Activated CD4-positive, alpha-beta memory T cell treated with anti-CD3 and anti-CD28 coated beads for 36 hours (primary cell): Measurements from ENCODE around the gene VPS37D. TPM values are rescaled to one million over a fixed set of nuclear protein-coding genes. Genes with fewer than 3 reads are reported as not detected.
A peak's percentile ranks its signal among the peaks of the same experiment; 100 is the strongest.
"Not testable (repeated sequence)": the region's sequence is repeated elsewhere in the genome, so short reads cannot be mapped to it uniquely, and the experiment has no call there.

Source experiments
- CTCF ChIA-PET: fragments of 350-600 bp; sonication (Branson Sonifier 250); formaldehyde crosslinking; loops from one replicate; lab custom pipeline; 2021; ENCODE audit warnings: antibody characterized with exemption, inconsistent platforms; lab: Charles Lee
- POLR2A ChIA-PET: fragments of 350-600 bp; sonication (Branson Sonifier 250); formaldehyde crosslinking; loops from one replicate; lab custom pipeline; 2021; ENCODE audit warnings: antibody characterized with exemption; lab: Charles Lee
- DNase-seq: peaks from one replicate; pipeline ENCODE4 v3.0.0-alpha.2; 2020
- H3K27ac Mint-ChIP-seq: one replicate; pipeline ENCODE4 v1.8.0; 2021; ENCODE audit warnings: mixed read lengths
- H3K27me3 Mint-ChIP-seq: one replicate; pipeline ENCODE4 v1.8.0; 2021; ENCODE audit warnings: mixed read lengths
- H3K36me3 Mint-ChIP-seq: one replicate; pipeline ENCODE4 v1.8.0; 2021; ENCODE audit warnings: mixed read lengths
- H3K4me1 Mint-ChIP-seq: one replicate; pipeline ENCODE4 v1.8.0; 2021; ENCODE audit warnings: low read depth, mixed read lengths
- H3K4me3 Mint-ChIP-seq: one replicate; pipeline ENCODE4 v1.8.0; 2021; ENCODE audit warnings: mild to moderate bottlenecking, mixed read lengths
- H3K9me3 Mint-ChIP-seq: one replicate; pipeline ENCODE4 v1.8.0; 2021; ENCODE audit warnings: mixed read lengths
- intact Hi-C: fragments of 100-400 bp; cut with micrococcal nuclease; formaldehyde crosslinking; loops from one replicate; pipeline ENCODE4 v1.15.1; 2023
- total RNA-seq, 2 experiments: library from RNA; stranded (reverse); gene quantifications; one replicate each; pipeline ENCODE4 v1.2.3, GENCODE V29; 2021

The VPS37D gene
- total RNA-seq, 2 experiments from 2014 or later: 0.22 to 0.26 TPM

DNA sequence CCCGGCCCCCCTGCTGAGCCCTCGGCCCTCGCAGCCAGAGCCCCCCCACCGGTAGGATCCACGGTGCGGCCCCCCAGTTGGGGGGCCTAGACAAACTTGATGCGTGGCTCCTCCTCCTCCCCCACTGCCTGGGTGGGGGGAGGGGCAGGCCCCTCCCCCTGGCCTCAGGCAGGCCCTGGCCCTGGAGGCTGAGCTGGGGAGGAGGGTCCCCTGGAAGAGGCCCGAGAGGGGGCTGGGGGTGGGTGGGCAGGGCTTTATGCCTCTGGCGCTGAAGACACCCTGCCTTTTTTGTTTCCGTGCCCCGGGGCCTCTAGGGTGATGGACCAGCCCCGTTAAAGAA is 3.7 kb downstream of the VPS37D start:
- H3K4me3 Mint-ChIP-seq: no peak overlapping the region
- DNase-seq: no peak
- ChIA-PET CTCF (interaction anchor here (0.6 kb wide), 1 partner anchor 56 kb away, joined by 5 read pairs; no protein-coding TSS in a partner anchor), POLR2A (no interaction called here)
- peaks cover 12% of the 10 kb centered on the region for H3K27me3 Mint-ChIP-seq
- H3K27ac Mint-ChIP-seq: no peak overlapping the region
- no peaks in the 10 kb centered on the region for H3K9me3 Mint-ChIP-seq
- intact Hi-C loops: no loop called here
- no peaks in the 10 kb centered on the region for H3K36me3 Mint-ChIP-seq
- peaks cover 3% of the 10 kb centered on the region for H3K4me1 Mint-ChIP-seq

DNA sequence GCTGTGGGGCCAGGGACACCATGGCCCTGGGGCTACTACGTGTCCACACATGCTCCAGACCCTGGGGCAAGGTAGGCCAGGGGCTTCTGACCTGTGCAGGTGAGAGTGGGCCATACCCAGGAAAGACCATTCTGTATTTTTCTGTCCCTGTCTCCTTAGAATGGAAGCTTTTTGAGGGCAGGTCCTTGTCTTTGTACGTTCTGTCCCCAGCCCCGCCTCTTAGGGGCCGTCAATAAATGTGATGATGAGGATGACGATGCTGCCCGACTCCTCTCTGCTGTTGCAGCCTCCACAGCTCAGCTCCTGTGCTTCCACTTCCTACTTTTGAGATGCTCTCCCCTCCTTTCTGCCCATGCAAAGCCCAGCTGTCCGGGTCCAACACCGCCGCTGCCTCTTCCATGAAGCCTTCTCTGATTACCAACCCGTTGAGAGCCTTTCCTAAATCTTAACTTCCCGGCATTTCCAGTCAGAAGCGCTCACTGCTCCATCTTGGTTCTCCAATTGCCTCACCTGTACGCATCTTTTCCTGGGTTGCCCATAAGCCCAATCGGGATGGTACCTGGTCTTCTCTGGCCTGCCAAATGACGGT is 4.3 kb downstream of the VPS37D start:
- no peak for DNase-seq
- peaks cover 12% of the 10 kb centered on the region for H3K27me3 Mint-ChIP-seq
- peaks cover 3% of the 10 kb centered on the region for H3K4me1 Mint-ChIP-seq
- ChIA-PET CTCF (no interaction called here), POLR2A (no interaction called here)
- no peaks in the 10 kb centered on the region for H3K36me3 Mint-ChIP-seq
- H3K4me3 Mint-ChIP-seq: no peak overlapping the region
- intact Hi-C loops: no loop called here
- H3K27ac Mint-ChIP-seq: no peak overlapping the region
- no peaks in the 10 kb centered on the region for H3K9me3 Mint-ChIP-seq

DNA sequence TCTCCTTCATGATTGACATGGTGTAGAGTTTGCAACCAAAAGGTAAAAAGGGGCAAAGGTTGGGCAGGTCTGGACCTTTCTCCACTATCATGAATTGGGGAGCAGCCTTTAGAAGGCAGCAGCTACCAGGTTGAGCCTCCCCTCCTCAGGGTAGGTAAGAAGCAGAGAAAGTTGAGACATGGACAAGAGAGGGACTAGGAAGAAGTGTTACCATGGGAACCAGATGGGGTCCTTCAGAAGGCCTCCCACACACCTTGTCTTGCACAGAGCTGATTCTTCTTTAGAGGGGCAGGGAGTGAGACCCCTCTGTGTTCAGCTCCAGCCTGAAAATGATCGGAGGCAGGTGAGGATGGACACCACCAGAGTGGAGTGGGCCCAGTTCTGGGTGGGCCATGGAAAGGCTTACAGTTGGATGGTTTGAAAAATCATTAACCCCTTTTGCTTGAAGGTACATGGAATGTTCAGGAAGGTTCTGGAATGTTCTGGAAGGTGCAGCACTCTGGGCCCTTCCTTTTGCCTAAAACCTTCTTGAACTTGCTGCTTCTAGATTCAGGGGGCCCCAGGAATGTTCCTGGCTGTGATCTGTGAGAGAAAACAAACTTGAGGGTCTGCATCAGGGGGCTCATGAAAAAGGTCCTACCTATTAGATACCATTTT is 7.0 kb downstream of the VPS37D start:
- Mint-ChIP-seq H3K27me3 (peaks cover 4% of the 10 kb centered on the region), H3K4me3 (no peak overlapping the region), H3K27ac (no peak overlapping the region), H3K9me3 (no peaks in the 10 kb centered on the region), H3K36me3 (peaks cover 10% of the 10 kb centered on the region), H3K4me1 (peaks cover 2% of the 10 kb centered on the region)
- intact Hi-C loops: no loop called here
- no peak for DNase-seq
- ChIA-PET POLR2A (no interaction called here), CTCF (interaction anchor here (2.4 kb wide), 1 partner anchor 68 kb away, joined by 9 read pairs; no protein-coding TSS in a partner anchor)

DNA sequence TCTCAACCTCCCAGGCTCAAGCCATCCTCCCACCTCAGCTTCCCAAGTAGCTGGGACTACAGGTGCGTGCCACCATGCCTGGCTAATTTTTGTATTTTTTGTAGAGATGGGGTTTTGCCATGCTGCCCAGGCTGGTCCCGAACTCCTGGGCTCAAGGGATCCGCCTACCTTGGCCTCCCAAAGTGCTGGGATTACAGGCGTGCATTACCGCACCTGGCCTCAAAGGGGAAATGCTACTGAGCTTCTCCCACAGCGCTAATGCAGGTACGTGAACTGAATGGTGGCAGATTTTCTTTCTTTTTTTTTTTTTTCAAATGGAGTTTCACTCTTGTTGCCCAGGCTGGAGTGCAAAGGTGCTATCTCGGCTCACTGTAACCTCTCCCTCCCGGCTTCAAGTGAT is 8.4 kb downstream of the VPS37D start:
- POLR2A ChIA-PET, H3K27ac Mint-ChIP-seq, H3K27me3 Mint-ChIP-seq, H3K4me1 Mint-ChIP-seq, H3K9me3 Mint-ChIP-seq, intact Hi-C loops, H3K4me3 Mint-ChIP-seq, DNase-seq: not testable (repeated sequence)
- CTCF ChIA-PET: interaction anchor here (1.0 to 2.4 kb wide), 2 partner anchors 67 to 69 kb away, joined by 3 to 9 read pairs; no protein-coding TSS in a partner anchor
- peaks cover 11% of the 10 kb centered on the region for H3K36me3 Mint-ChIP-seq

DNA sequence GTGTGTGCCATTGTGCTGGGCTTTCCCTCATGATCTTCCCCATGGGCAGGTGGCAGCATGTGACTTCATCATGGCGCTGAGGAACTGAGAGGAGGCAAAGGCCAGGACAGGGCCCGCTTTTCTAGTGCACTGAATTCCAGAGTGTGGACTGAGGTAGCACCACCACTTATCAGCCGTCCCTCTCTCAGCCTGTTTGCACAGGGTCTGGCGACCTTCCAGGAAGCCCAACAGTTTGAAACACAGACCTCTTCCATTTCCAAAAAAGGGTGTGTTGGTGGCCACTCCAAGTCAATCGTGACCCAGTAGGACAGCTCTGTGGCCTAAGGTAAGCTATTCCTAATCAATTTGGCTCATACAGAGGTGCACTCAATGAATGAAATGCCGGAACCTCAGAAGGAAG is 11.2 kb downstream of the VPS37D start:
- Mint-ChIP-seq H3K9me3 (no peaks in the 10 kb centered on the region), H3K27me3 (no peaks in the 10 kb centered on the region), H3K4me1 (peaks cover 26% of the 10 kb centered on the region), H3K27ac (no peak overlapping the region), H3K4me3 (no peak overlapping the region), H3K36me3 (peaks cover 13% of the 10 kb centered on the region)
- intact Hi-C loops: no loop called here
- ChIA-PET POLR2A (no interaction called here), CTCF (no interaction called here)
- no peak for DNase-seq

DNA sequence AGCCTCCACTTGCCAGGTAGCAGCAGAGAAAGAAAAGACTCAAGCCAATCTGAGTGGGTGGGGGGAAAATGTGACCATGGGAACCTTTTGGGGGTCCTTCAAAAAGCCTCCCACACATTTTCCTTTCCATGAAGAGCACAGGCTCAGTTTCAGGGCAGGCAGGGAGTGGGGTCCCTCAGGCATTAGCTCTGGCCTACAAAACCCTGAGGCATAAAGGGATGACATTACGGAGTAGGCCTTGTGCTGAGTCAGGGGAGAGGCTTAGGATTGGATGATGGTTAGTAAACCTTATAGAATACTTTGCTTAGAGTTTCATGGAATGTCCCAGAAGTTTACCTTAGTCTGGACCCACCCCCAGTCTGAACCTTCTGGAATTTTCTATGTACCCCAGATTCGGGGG is 12.1 kb downstream of the VPS37D start:
- H3K27ac Mint-ChIP-seq: no peak overlapping the region
- no peaks in the 10 kb centered on the region for H3K9me3 Mint-ChIP-seq
- H3K36me3 Mint-ChIP-seq: peaks cover 13% of the 10 kb centered on the region
- intact Hi-C loops: loop anchor here (10.0 kb wide), 1 partner anchor 155 kb away; the partner anchor contains the start of gene BAZ1B
- no peak for DNase-seq
- no peaks in the 10 kb centered on the region for H3K27me3 Mint-ChIP-seq
- no peak overlapping the region for H3K4me3 Mint-ChIP-seq
- CTCF ChIA-PET: no interaction called here
- POLR2A ChIA-PET: no interaction called here
- peaks cover 28% of the 10 kb centered on the region for H3K4me1 Mint-ChIP-seq

DNA sequence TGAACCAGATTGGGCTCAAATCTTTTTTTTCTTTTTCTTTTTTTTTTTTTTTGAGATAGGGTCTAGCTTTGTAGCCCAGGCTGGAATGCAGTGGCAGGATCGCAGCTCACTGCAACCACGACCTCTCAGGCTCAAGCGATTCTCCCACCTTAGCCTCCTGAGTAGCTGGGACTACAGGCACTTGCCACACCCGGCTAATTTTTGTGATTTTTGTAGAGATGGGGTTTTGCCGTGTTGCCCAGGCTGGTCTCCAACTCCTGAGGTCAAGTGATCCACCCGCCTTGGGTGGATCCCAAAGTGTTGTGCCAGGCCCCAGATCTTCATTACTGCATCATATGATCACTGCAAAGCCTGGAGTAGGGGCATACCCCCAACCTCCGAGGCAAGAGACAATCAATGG is 12.9 kb downstream of the VPS37D start:
- Mint-ChIP-seq H3K27ac (no peak overlapping the region), H3K4me1 (peaks cover 34% of the 10 kb centered on the region), H3K9me3 (no peaks in the 10 kb centered on the region), H3K36me3 (peaks cover 13% of the 10 kb centered on the region), H3K27me3 (no peaks in the 10 kb centered on the region), H3K4me3 (no peak overlapping the region)
- intact Hi-C loops: loop anchor here (10.0 kb wide), 1 partner anchor 156 kb away; the partner anchor contains the start of gene BAZ1B
- CTCF ChIA-PET: interaction anchor here (1.2 kb wide), 1 partner anchor 22 kb away, joined by 3 read pairs; no protein-coding TSS in a partner anchor
- POLR2A ChIA-PET: no interaction called here
- DNase-seq: no peak

DNA sequence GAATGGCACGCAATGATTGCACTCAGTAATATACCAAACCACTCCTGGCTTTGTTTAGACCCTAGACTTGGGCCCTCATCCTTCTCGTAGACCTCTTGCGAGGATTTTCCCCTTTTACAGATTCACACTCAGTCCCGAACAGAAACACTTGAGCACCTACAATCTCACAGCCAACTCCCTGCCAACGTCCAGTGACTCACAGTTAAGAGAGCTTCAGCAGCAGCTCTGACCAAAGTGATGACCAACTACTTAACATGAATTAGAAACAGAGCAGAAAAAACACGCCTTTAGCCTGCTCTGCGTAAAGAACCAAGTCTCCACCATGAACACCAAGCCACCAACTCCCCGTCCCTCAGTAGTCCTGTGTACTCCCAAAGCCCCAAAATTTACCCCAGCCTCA is 13.4 kb downstream of the VPS37D start:
- H3K4me3 Mint-ChIP-seq: peak overlapping the region; percentile 42
- peaks cover 14% of the 10 kb centered on the region for H3K36me3 Mint-ChIP-seq
- CTCF ChIA-PET: interaction anchor here (1.2 kb wide), 1 partner anchor 21 kb away, joined by 3 read pairs; no protein-coding TSS in a partner anchor
- intact Hi-C loops: loop anchor here (10.0 kb wide), 1 partner anchor 156 kb away; the partner anchor contains the start of gene BAZ1B
- POLR2A ChIA-PET: no interaction called here
- DNase-seq: no peak
- H3K4me1 Mint-ChIP-seq: peaks cover 35% of the 10 kb centered on the region
- H3K27ac Mint-ChIP-seq: no peak overlapping the region
- H3K9me3 Mint-ChIP-seq: no peaks in the 10 kb centered on the region
- no peaks in the 10 kb centered on the region for H3K27me3 Mint-ChIP-seq

DNA sequence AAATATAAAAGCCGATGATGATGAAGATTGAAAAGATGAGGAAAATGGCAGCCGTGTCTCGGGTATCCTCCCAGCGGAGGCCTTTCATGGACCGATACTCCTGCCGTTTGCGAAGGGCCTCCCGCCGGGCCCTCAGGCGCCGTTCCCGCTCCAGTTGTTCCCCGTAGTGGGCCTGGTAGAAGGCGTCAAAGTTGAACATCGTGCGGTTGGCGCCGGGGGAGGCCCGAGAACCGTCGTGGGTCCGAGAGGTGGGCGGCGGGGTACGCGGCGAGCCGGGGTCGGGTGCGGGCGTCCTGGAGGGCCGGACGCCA is 15.1 kb downstream of the VPS37D start:
- H3K4me1 Mint-ChIP-seq: peaks cover 40% of the 10 kb centered on the region
- peak overlapping the region; percentile 99 for H3K4me3 Mint-ChIP-seq
- intact Hi-C loops: loop anchor here (1.0 to 10.0 kb wide), 6 partner anchors 16 to 158 kb away; partner anchors contain the start of genes BAZ1B, TBL2 and VPS37D
- H3K27ac Mint-ChIP-seq: peak overlapping the region; percentile 60
- no peaks in the 10 kb centered on the region for H3K27me3 Mint-ChIP-seq
- POLR2A ChIA-PET: no interaction called here
- CTCF ChIA-PET: no interaction called here
- H3K36me3 Mint-ChIP-seq: peaks cover 19% of the 10 kb centered on the region
- H3K9me3 Mint-ChIP-seq: no peaks in the 10 kb centered on the region
- DNase-seq: no peak

DNA sequence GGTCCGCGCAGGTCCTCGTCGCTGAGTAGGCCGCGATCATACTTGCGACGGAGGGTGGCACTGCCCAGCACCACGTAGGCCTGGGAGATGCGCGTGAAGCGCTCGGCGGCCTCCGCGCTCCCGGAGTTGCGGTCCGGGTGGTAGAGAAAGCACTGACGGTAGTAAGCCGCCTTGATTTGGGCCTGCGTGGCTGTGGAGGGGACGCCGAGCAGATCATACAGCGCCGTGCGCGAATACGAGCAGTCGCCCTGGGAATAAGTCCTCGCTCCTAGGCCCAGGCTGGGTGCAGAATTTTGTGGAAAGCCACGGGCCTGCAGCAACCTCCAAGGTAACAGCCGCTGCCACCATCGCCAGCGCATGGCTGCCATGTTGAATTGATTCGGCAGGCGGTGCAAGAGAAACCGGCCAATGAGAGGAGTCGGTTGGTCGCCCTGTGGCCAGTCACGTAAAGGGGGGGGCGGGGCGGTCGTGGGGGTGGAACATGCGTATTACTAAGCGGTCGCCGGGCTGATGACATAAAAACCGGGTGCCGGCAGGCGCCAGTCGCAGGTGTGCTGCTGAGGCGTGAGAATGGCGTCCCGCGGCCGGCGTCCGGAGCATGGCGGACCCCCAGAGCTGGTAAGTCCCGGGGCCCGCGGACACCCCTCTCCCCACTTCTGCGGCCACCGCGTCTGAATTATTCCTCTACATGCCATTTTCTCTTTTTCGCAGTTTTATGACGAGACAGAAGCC is 15.6 kb downstream of the VPS37D start, which contains the start of the genes BUD23 and DNAJC30:
Gene BUD23 (plus strand): TSS at position 542 of the 732 bp plus-strand sequence. CDS start 29 bp downstream, at position 571.
Gene DNAJC30 (minus strand): TSS at position 398 of the 732 bp plus-strand sequence. CDS start 30 bp downstream, at position 368.
- H3K27me3 Mint-ChIP-seq: no peaks in the 10 kb centered on the region
- intact Hi-C loops: loop anchor here (1.0 to 10.0 kb wide), 6 partner anchors 16 to 158 kb away; partner anchors contain the start of genes BAZ1B, TBL2 and VPS37D
- peak within 1 kb of the TSS; percentile 99 for H3K4me3 Mint-ChIP-seq
- H3K36me3 Mint-ChIP-seq: peaks cover 15% of the 10 kb centered on the region
- CTCF ChIA-PET: no interaction called here
- peaks cover 40% of the 10 kb centered on the region for H3K4me1 Mint-ChIP-seq
- H3K9me3 Mint-ChIP-seq: no peaks in the 10 kb centered on the region
- H3K27ac Mint-ChIP-seq: peak within 1 kb of the TSS; percentile 86
- POLR2A ChIA-PET: no interaction called here
- peak; percentile 99 for DNase-seq

DNA sequence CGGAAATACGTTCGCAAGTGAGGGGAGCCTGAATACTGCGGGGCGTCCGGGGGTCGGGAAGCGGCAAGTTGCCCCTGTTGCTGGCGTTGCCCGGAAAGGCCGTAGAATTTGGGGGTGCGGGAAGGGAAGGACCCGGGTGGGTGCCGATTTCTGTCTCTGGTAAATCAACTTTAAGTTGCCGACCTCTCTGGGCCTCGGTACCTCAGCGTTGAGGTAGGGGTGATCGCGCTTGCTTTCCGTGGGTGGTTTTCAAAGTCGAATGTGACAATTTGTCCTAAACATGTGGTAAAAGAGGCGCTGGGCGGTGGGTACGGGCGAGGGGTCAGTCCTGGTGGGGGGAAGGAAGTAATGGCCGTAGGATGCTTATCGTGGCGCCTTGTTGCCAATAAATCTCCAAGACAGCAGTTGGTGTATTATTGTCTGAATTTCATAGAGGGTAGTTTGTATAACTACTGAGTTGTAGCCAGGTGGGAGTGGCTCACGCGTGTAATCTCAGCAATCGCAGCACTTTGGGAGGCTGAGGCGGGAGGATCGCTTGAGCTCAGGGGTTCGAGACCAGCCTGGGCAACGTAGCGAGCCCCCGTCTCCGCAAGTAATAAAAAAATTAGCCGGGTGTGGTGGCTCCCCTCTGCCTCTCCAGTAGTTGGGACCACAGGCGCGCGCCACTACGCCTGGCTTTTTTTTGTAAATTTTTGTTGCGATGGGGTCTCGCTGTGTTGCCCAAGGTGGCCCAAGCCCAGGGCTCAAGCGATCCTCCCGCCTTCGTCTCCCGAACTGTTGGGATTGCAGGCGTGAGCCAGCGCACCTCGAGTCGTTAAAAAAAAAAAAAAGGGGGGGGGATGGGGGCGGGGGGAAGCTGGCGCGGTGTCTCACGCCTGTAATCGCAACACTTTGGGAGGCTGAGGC is 16.4 kb downstream of the VPS37D start:
- Mint-ChIP-seq H3K4me1 (peaks cover 47% of the 10 kb centered on the region), H3K36me3 (peaks cover 18% of the 10 kb centered on the region), H3K27ac (peak overlapping the region; percentile 86), H3K27me3 (no peaks in the 10 kb centered on the region), H3K9me3 (no peaks in the 10 kb centered on the region), H3K4me3 (peak overlapping the region; percentile 99)
- intact Hi-C loops: loop anchor here (1.0 to 10.0 kb wide), 6 partner anchors 17 to 159 kb away; partner anchors contain the start of genes BAZ1B, TBL2 and VPS37D
- POLR2A ChIA-PET: no interaction called here
- DNase-seq: no peak
- CTCF ChIA-PET: no interaction called here
